Measurements from ENCODE around the gene NHLH1.

DNA sequence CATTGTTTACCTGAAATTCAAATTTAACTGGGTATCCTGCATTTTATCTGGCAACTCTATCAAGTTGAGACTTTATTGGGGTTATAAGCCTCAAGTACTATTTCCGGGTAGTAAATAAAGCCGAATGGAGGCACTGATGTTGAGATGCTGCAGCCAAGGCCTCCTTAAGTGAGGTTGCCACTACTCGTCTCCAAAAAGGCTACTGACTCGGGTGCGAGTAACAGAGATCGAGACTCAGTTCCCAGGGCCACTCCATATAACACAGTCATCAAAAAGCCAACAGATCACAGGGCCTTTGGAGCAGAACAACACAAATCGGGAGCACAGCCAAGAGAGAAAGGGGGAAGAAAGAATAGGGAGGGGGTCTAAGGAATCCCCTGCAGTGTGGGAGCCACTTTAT is 24.3 kb upstream of the NHLH1 start:
- TF ChIP-seq CTCF (conservative IDR thresholded peaks at IDR 0.05; ENCODE audit: low read depth, low read length) (no peak), EZH2 (IDR thresholded peaks at IDR 0.05; ENCODE audit: borderline replicate concordance, low read depth, low read length, poor library complexity, severe bottlenecking) (no peak)
